ENCODE results near the gene UBE2J2.

UBE2J2 gene

GRCh38 chr1:1240822-1241587, 32.6 kb downstream of the UBE2J2 start:
- no peak for DNase-seq (ENCODE audit: low read depth, low spot score)

GRCh38 chr1:1240348-1240732, 33.3 kb downstream of the UBE2J2 start:
- no peak for DNase-seq (ENCODE audit: low read depth, low spot score)

- no peak for DNase-seq (ENCODE audit: low read depth, low spot score)
Observed at GRCh38 chr1:1239614-1240347, 33.9 kb downstream of the UBE2J2 start.

GRCh38 chr1:1239227-1239613, 34.4 kb downstream of the UBE2J2 start:
- DNase-seq (ENCODE audit: low read depth, low spot score): no peak

- no peak for DNase-seq (ENCODE audit: low read depth, low spot score)
Observed at GRCh38 chr1:1238702-1239178, 34.9 kb downstream of the UBE2J2 start.

GRCh38 chr1:1237874-1238701, 35.6 kb downstream of the UBE2J2 start:
- no peak for DNase-seq (ENCODE audit: low read depth, low spot score)

GRCh38 chr1:1236945-1237873, 36.4 kb downstream of the UBE2J2 start:
- no peak for DNase-seq (ENCODE audit: low read depth, low spot score)

GRCh38 chr1:1236176-1236763, 37.4 kb downstream of the UBE2J2 start:
- DNase-seq (ENCODE audit: low read depth, low spot score): no peak

- no peak for DNase-seq (ENCODE audit: low read depth, low spot score)
Observed at GRCh38 chr1:1235016-1235744, 38.5 kb downstream of the UBE2J2 start.

- no peak for DNase-seq (ENCODE audit: low read depth, low spot score)
Observed at GRCh38 chr1:1234180-1234808, 39.4 kb downstream of the UBE2J2 start.

GRCh38 chr1:1233567-1233892, 40.1 kb downstream of the UBE2J2 start:
- no peak for DNase-seq (ENCODE audit: low read depth, low spot score)

- no peak for DNase-seq (ENCODE audit: low read depth, low spot score)
Observed at GRCh38 chr1:1232796-1233566, 40.7 kb downstream of the UBE2J2 start.

- no peak for DNase-seq (ENCODE audit: low read depth, low spot score)
Observed at GRCh38 chr1:1232208-1232795, 41.4 kb downstream of the UBE2J2 start, which contains the start of gene B3GALT6. Gene B3GALT6 (plus strand): TSS chr1:1232237. CDS start chr1:1232279, 42 bp downstream.

GRCh38 chr1:1231400-1232207, 42.0 kb downstream of the UBE2J2 start, which contains the start of gene SDF4:
Gene SDF4 (minus strand): TSS chr1:1232001. CDS start chr1:1228772, 3,229 bp downstream.
- DNase-seq (ENCODE audit: low read depth, low spot score): peak; percentile 89

- DNase-seq (ENCODE audit: low read depth, low spot score): no peak
Observed at GRCh38 chr1:1230656-1231399, 42.8 kb downstream of the UBE2J2 start.

- DNase-seq (ENCODE audit: low read depth, low spot score): no peak
Observed at GRCh38 chr1:1229770-1230169, 43.9 kb downstream of the UBE2J2 start.

Measured in brain pericyte (primary cell).